H9 (cell line): ENCODE measurements around the gene ENO1. TPM values are rescaled to one million over a fixed set of nuclear protein-coding genes. Genes with fewer than 3 reads are reported as not detected.
A peak's percentile ranks its signal among the peaks of the same experiment; 100 is the strongest.

Experiments
- DNase-seq: peaks from one replicate; pipeline ENCODE4 v3.0.0-alpha.2; 2017
- H2AFZ ChIP-seq: one replicate; pipeline ENCODE4 v1.6.1; 2013; ENCODE audit warnings: mild to moderate bottlenecking, low read length, control low read depth, moderate library complexity
- H2AK5ac ChIP-seq: 2 replicates; pipeline ENCODE4 v1.6.1; 2013; ENCODE audit warnings: low read length, control low read depth, mixed read lengths; ENCODE audit not compliant: insufficient read length
- H2BK120ac ChIP-seq: one replicate; pipeline ENCODE4 v1.6.1; 2013; ENCODE audit warnings: low read depth, mild to moderate bottlenecking, low read length, control low read depth, inconsistent platforms; ENCODE audit not compliant: poor library complexity, severe bottlenecking
- H2BK12ac ChIP-seq: 2 replicates; pipeline ENCODE4 v1.6.1; 2013; ENCODE audit warnings: low read length, control low read depth, mixed read lengths, low read depth; ENCODE audit not compliant: insufficient read length
- H2BK15ac ChIP-seq: 2 replicates; pipeline ENCODE4 v1.6.1; 2013; ENCODE audit warnings: low read depth, low read length, control low read depth
- H2BK20ac ChIP-seq: one replicate; pipeline ENCODE4 v1.6.1; 2013; ENCODE audit warnings: low read depth, mild to moderate bottlenecking, low read length, control low read depth, inconsistent platforms; ENCODE audit not compliant: poor library complexity, severe bottlenecking
- H2BK5ac ChIP-seq: 2 replicates; pipeline ENCODE4 v1.6.1; 2013; ENCODE audit warnings: low read length, control low read depth, mixed read lengths; ENCODE audit not compliant: insufficient read length
- H3K14ac ChIP-seq: 2 replicates; pipeline ENCODE4 v1.6.1; 2013; ENCODE audit warnings: low read length, control low read depth; ENCODE audit not compliant: insufficient read depth
- H3K18ac ChIP-seq: 2 replicates; pipeline ENCODE4 v1.6.1; 2013; ENCODE audit warnings: low read depth, mild to moderate bottlenecking, mixed read lengths, low read length, control low read depth; ENCODE audit not compliant: insufficient read length
- H3K23ac ChIP-seq: 2 replicates; pipeline ENCODE4 v1.6.1; 2013; ENCODE audit warnings: low read length, control low read depth, mixed read lengths, low read depth; ENCODE audit not compliant: insufficient read length
- H3K23me2 ChIP-seq: 2 replicates; pipeline ENCODE4 v1.6.1; 2013; ENCODE audit warnings: low read depth, mild to moderate bottlenecking, mixed read lengths, low read length, control low read depth; ENCODE audit not compliant: insufficient read length, poor library complexity, severe bottlenecking
- H3K27ac ChIP-seq: 2 replicates; pipeline ENCODE4 v1.5.1; 2013; ENCODE audit warnings: low read length, control low read depth, mixed read lengths, low read depth; ENCODE audit not compliant: insufficient read length
- H3K27me3 ChIP-seq: 2 replicates; pipeline ENCODE4 v1.6.1; 2013; ENCODE audit warnings: low read length, control low read depth, inconsistent platforms; ENCODE audit not compliant: insufficient read depth
- H3K4ac ChIP-seq: 2 replicates; pipeline ENCODE4 v1.6.1; 2013; ENCODE audit warnings: low read depth, mild to moderate bottlenecking, control low read depth, inconsistent platforms, low read length, moderate library complexity
- H3K4me1 ChIP-seq: 2 replicates; pipeline ENCODE4 v1.6.1; 2013; ENCODE audit warnings: low read length, control low read depth, inconsistent platforms; ENCODE audit not compliant: insufficient read depth
- H3K4me2 ChIP-seq: 2 replicates; pipeline ENCODE4 v1.6.1; 2013; ENCODE audit warnings: low read length, control low read depth, mixed read lengths; ENCODE audit not compliant: insufficient read length, insufficient read depth
- H3K56ac ChIP-seq: 2 replicates; pipeline ENCODE4 v1.6.1; 2013; ENCODE audit warnings: low read depth, mild to moderate bottlenecking, mixed read lengths, low read length, control low read depth; ENCODE audit not compliant: insufficient read length
- H3K79me1 ChIP-seq: 2 replicates; pipeline ENCODE4 v1.6.1; 2013; ENCODE audit warnings: low read depth, mild to moderate bottlenecking, moderate library complexity, low read length, control low read depth, inconsistent platforms; ENCODE audit not compliant: insufficient read depth, poor library complexity, severe bottlenecking
- H3K79me2 ChIP-seq: 2 replicates; pipeline ENCODE4 v1.6.1; 2013; ENCODE audit warnings: low read length, control low read depth, inconsistent platforms; ENCODE audit not compliant: insufficient read depth
- H3K9ac ChIP-seq: 2 replicates; pipeline ENCODE4 v1.6.1; 2013; ENCODE audit warnings: low read length, control low read depth, mixed read lengths; ENCODE audit not compliant: insufficient read length; ENCODE audit errors: extremely low read depth
- H3K9me3 ChIP-seq: one replicate; pipeline ENCODE4 v1.6.1; 2013; ENCODE audit warnings: low read depth, low read length, inconsistent platforms; ENCODE audit not compliant: control insufficient read depth
- H3T11ph ChIP-seq: one replicate; pipeline ENCODE4 v1.6.1; 2013; ENCODE audit warnings: mild to moderate bottlenecking, low read length, control low read depth, inconsistent platforms
- H4K20me1 ChIP-seq: one replicate; pipeline ENCODE4 v1.6.1; 2013; ENCODE audit not compliant: control insufficient read depth, insufficient read length, insufficient read depth
- H4K5ac ChIP-seq: 2 replicates; pipeline ENCODE4 v1.6.1; 2013; ENCODE audit warnings: low read depth, mild to moderate bottlenecking, mixed read lengths, low read length, control low read depth; ENCODE audit not compliant: insufficient read length
- H4K8ac ChIP-seq: replicated peaks from 2 replicates; pipeline ENCODE4 v1.6.1; 2013; ENCODE audit warnings: low read length, control low read depth, mixed read lengths, low read depth; ENCODE audit not compliant: insufficient read length
- H4K91ac ChIP-seq: 2 replicates; pipeline ENCODE4 v1.6.1; 2013; ENCODE audit warnings: low read depth, mild to moderate bottlenecking, moderate library complexity, mixed read lengths, low read length, control low read depth; ENCODE audit not compliant: insufficient read length
- H3K27ac Mint-ChIP-seq, 3 experiments: 2 replicates in 2 of 3; 3 replicates in 1 of 3; pipeline ENCODE4 v1.8.0; 2020 to 2021; ENCODE audit warnings: mixed read lengths in 3 of 3, mild to moderate bottlenecking in 1 of 3, moderate library complexity in 1 of 3
- H3K27me3 Mint-ChIP-seq: 2 replicates; pipeline ENCODE4 v1.8.0; 2021; ENCODE audit warnings: low read depth, mild to moderate bottlenecking, moderate library complexity, mixed read lengths
- H3K36me3 Mint-ChIP-seq, 3 experiments: 2 replicates in 2 of 3; 3 replicates in 1 of 3; pipeline ENCODE4 v1.8.0; 2020 to 2021; ENCODE audit warnings: low read depth in 3 of 3, mixed read lengths in 3 of 3; ENCODE audit not compliant: insufficient read depth in 1 of 3
- H3K4me1 Mint-ChIP-seq, 2 experiments: 2 replicates each; pipeline ENCODE4 v1.8.0; 2020; ENCODE audit warnings: mixed read lengths in 2 of 2
- H3K4me3 Mint-ChIP-seq, 2 experiments: 2 replicates in 1 of 2; 3 replicates in 1 of 2; pipeline ENCODE4 v1.8.0; 2020 to 2021; ENCODE audit warnings: mild to moderate bottlenecking in 2 of 2, mixed read lengths in 2 of 2, moderate library complexity in 1 of 2
- H3K9me3 Mint-ChIP-seq, 2 experiments: 2 replicates in 1 of 2; 3 replicates in 1 of 2; pipeline ENCODE4 v1.8.0; 2020; ENCODE audit warnings: mild to moderate bottlenecking in 2 of 2, mixed read lengths in 2 of 2, moderate library complexity in 1 of 2
- CTCF ChIP-seq: fragments of 200-600 bp; sonication (generic); conservative IDR thresholded peaks from 3 replicates; pipeline ENCODE4 v1.8.0; 2021; ENCODE audit warnings: antibody characterized with exemption, mild to moderate bottlenecking
- WGBS: extraction: QIAGEN DNeasy Blood & Tissue Kit; methylation state at CpG from one replicate; pipeline ENCODE4 v1.1.7; 2013; ENCODE audit warnings: missing lambda C conversion rate, low lambda C conversion rate, mixed read lengths; ENCODE audit not compliant: insufficient read length; ENCODE audit errors: extremely low coverage; 5-methylcytosine and 5-hydroxymethylcytosine counted together
- total RNA-seq: library from RNA; stranded (reverse); gene quantifications from 2 replicates; pipeline ENCODE4 v1.2.1, GENCODE V29; 2021

The ENO1 gene
- total RNA-seq, 1 experiment from 2014 or later, result 1,781 TPM

GRCh38 chr1:8817412-8818324 lies 60.8 kb downstream of the ENO1 start, which contains the start of gene RERE:
Gene RERE (minus strand): TSS chr1:8817640.
- Histone ChIP-seq H2BK5ac (no peak within 1 kb of the TSS), H3K4me2 (peak within 1 kb of the TSS; percentile 81), H2AK5ac (no peak within 1 kb of the TSS), H3K9ac (peak within 1 kb of the TSS; percentile 81), H3T11ph (no peak within 1 kb of the TSS), H3K4me1 (peaks cover 11% of the 10 kb centered on the region), H2AFZ (peak within 1 kb of the TSS; percentile 45), H3K9me3 (no peaks in the 10 kb centered on the region), H3K14ac (peak within 1 kb of the TSS; percentile 85), H3K27ac (peak within 1 kb of the TSS; percentile 51), H4K5ac (no peak within 1 kb of the TSS), H3K23ac (no peak within 1 kb of the TSS), H4K8ac (no peak within 1 kb of the TSS), H2BK15ac (no peak within 1 kb of the TSS), H3K79me2 (peaks cover 17% of the 10 kb centered on the region; the same call in 1 of the 2 replicates), H3K56ac (no peak within 1 kb of the TSS), H3K27me3 (no peaks in the 10 kb centered on the region), H3K18ac (peak within 1 kb of the TSS; percentile 95), H3K4ac (no peak within 1 kb of the TSS; the same call in 1 of the 2 replicates), H4K20me1 (no peaks in the 10 kb centered on the region), H3K79me1 (no peaks in the 10 kb centered on the region), H3K23me2 (peaks cover 4% of the 10 kb centered on the region), H2BK120ac (no peak within 1 kb of the TSS), H2BK20ac (no peak within 1 kb of the TSS), H4K91ac (no peak within 1 kb of the TSS), H2BK12ac (no peak within 1 kb of the TSS)
- TF ChIP-seq CTCF, result no peak
- peak; percentile 90 for DNase-seq
- no peaks in the 10 kb centered on the region for H3K36me3 Mint-ChIP-seq
- WGBS, result no CpG with 5 or more reads among the region's 82 CpGs
- peaks cover 45 to 50% of the 10 kb centered on the region in 2 experiments for H3K4me1 Mint-ChIP-seq
- H3K27me3 Mint-ChIP-seq, result no peaks in the 10 kb centered on the region
- H3K27ac Mint-ChIP-seq, result peak within 1 kb of the TSS; percentile 97 to 99 (median 99)
- no peaks in the 10 kb centered on the region; a peak in 1 of 5 replicates for H3K9me3 Mint-ChIP-seq
- peak within 1 kb of the TSS; percentile 89 to 93 for H3K4me3 Mint-ChIP-seq
